ENCODE data around the gene SMIM5. TPM values are rescaled to one million over a fixed set of nuclear protein-coding genes. Genes with fewer than 3 reads are reported as not detected.
A peak's percentile ranks its signal among the peaks of the same experiment; 100 is the strongest.

Gene SMIM5
- total and polyA plus RNA-seq, 2 of the 13 experiments (the other 11 are each of a cell fraction or from before 2014, with no cell fraction given), result not detected

DNA sequence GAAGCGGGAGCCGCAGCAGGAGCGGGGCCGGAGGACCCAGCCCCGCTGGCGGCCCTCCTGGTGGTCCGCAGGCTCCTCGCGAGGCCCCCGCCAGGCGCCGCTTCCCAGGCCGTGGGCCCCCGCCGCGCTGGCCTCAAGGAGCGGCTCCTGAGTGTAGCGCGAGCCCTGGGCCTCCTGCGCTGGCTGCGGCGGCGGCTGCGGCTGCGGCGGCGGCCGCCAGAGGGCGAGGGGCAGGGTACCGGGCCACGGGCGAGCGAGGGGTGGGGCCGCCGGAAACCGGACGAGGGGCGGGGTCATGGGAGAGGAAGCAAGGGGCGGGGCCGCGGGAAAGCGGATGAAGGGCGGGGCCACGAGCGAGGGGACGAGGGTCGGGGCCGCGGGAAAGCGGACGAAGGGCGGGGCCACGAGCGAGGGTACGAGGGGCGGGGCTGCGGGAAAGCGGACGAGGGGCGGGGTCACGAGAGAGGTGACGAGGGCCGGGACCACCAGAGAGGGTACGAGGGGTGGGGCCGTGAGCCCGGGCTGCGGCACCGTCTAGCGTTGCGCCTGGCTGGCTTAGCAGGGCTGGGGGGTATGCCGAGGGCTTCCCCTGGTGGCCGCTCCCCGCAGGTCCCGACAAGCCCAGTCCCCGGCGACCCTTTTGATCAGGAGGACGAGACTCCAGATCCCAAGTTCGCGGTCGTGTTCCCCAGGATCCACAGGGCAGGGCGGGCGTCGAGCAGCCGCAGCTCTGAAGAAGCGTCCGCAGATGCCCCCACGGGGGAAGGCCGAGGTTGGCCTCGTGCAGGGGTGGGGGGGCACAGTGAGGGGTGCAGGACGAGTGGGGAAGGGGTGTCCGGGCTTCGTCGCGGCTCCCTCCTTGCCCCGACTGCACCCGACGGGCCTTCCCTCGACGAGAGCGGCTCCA lies 44.0 kb upstream of the SMIM5 start (continued):
- TF ChIP-seq TFDP1 (CRISPR knock-in tag; IDR thresholded peaks at IDR 0.05; ENCODE audit: borderline replicate concordance) (peak; percentile 63; the same call in 1 of the 2 replicates), RBM22 (optimal IDR thresholded peaks at IDR 0.05; ENCODE audit: low read length) (no peak), ZFP82 (CRISPR knock-in tag; IDR thresholded peaks at IDR 0.05; ENCODE audit: borderline replicate concordance) (no peak), HBP1 (CRISPR knock-in tag; IDR thresholded peaks at IDR 0.05; ENCODE audit: low read depth) (no peak), ZNF879 (CRISPR knock-in tag; IDR thresholded peaks at IDR 0.05) (no peak), ZNF460 (CRISPR knock-in tag; IDR thresholded peaks at IDR 0.05; ENCODE audit: borderline replicate concordance) (no peak), PCBP2 (optimal IDR thresholded peaks at IDR 0.05; ENCODE audit: low read depth, low read length, poor library complexity, severe bottlenecking) (no peak), POLR2G (IDR thresholded peaks at IDR 0.05; ENCODE audit: low read depth, low read length) (no peak; the same call in 1 of the 2 replicates), NFKB2 (CRISPR knock-in tag; IDR thresholded peaks at IDR 0.05; ENCODE audit: borderline replicate concordance) (no peak), SMAD9 (CRISPR knock-in tag; IDR thresholded peaks at IDR 0.05) (no peak), FOSL1 (CRISPR knock-in tag; IDR thresholded peaks at IDR 0.05; ENCODE audit: borderline replicate concordance) (no peak), ZNF616 (CRISPR knock-in tag; IDR thresholded peaks at IDR 0.05; ENCODE audit: low read depth) (peak; percentile 41; the same call in 1 of the 2 replicates), SKI (IDR thresholded peaks at IDR 0.05; ENCODE audit: partially characterized antibody) (no peak), ZNF83 (CRISPR knock-in tag; IDR thresholded peaks at IDR 0.05; ENCODE audit: borderline replicate concordance) (no peak), RARG (CRISPR knock-in tag; IDR thresholded peaks at IDR 0.05; ENCODE audit: low read depth) (no peak), ZNF816 (CRISPR knock-in tag; IDR thresholded peaks at IDR 0.05; ENCODE audit: borderline replicate concordance) (no peak), DPF2 (CRISPR knock-in tag; IDR thresholded peaks at IDR 0.05; ENCODE audit: borderline replicate concordance, low read depth) (no peak), ZNF251 (CRISPR knock-in tag; IDR thresholded peaks at IDR 0.05) (no peak), ZNF343 (CRISPR knock-in tag; IDR thresholded peaks at IDR 0.05) (no peak), ZNF878 (CRISPR knock-in tag; IDR thresholded peaks at IDR 0.05) (no peak), ZNF335 (CRISPR knock-in tag; IDR thresholded peaks at IDR 0.05) (no peak), EP300 (IDR thresholded peaks at IDR 0.05; ENCODE audit: low read depth in 2 of 2, low read length in 2 of 2) (0 out of 4 replicates have a peak, but pooled peaks of 1 of the 2 experiments have one; percentile 8), EP300 (CRISPR knock-in tag; IDR thresholded peaks at IDR 0.05; ENCODE audit: borderline replicate concordance) (no peak), ZBTB7A (CRISPR knock-in tag; IDR thresholded peaks at IDR 0.05) (no peak), ZNF337 (CRISPR knock-in tag; IDR thresholded peaks at IDR 0.05; ENCODE audit: borderline replicate concordance, low read depth) (no peak), NBN (conservative IDR thresholded peaks at IDR 0.05) (no peak), MTF2 (CRISPR knock-in tag; IDR thresholded peaks at IDR 0.05; ENCODE audit: borderline replicate concordance) (no peak), MYPOP (CRISPR knock-in tag; IDR thresholded peaks at IDR 0.05) (no peak)

Measured in HepG2 (cell line).